Activated naive CD8-positive, alpha-beta T cell (primary cell): ENCODE measurements around the gene LARP4.
"Not testable (repeated sequence)": the region's sequence is repeated elsewhere in the genome, so short reads cannot be mapped to it uniquely, and the experiment has no call there.

ENCODE experiments used
- H3K27ac Mint-ChIP-seq: one replicate; pipeline ENCODE4 v1.8.0; 2021; ENCODE audit warnings: mixed read lengths
- H3K27me3 Mint-ChIP-seq: one replicate; pipeline ENCODE4 v1.8.0; 2021; ENCODE audit warnings: mixed read lengths
- H3K36me3 Mint-ChIP-seq: one replicate; pipeline ENCODE4 v1.8.0; 2021; ENCODE audit warnings: mixed read lengths
- H3K4me1 Mint-ChIP-seq: one replicate; pipeline ENCODE4 v1.8.0; 2021; ENCODE audit warnings: low read depth, mixed read lengths
- H3K4me3 Mint-ChIP-seq: one replicate; pipeline ENCODE4 v1.8.0; 2021; ENCODE audit warnings: mild to moderate bottlenecking, mixed read lengths
- H3K9me3 Mint-ChIP-seq: one replicate; pipeline ENCODE4 v1.8.0; 2021; ENCODE audit warnings: low read depth, mixed read lengths

The LARP4 gene

GRCh38 chr12:50423342-50423741 lies 22.7 kb downstream of the LARP4 start:
- H3K4me3 Mint-ChIP-seq, H3K36me3 Mint-ChIP-seq: not testable (repeated sequence)

GRCh38 chr12:50425589-50426258 lies 25.0 kb downstream of the LARP4 start:
- Mint-ChIP-seq H3K9me3 (no peaks in the 10 kb centered on the region), H3K4me3 (no peak overlapping the region), H3K36me3 (peaks cover 2% of the 10 kb centered on the region), H3K4me1 (peaks cover 13% of the 10 kb centered on the region), H3K27ac (no peak overlapping the region), H3K27me3 (no peaks in the 10 kb centered on the region)

More at GRCh38 chr12:50423342-50423741, 22.7 kb downstream of the LARP4 start:
- not testable (repeated sequence) for H3K27ac Mint-ChIP-seq, H3K9me3 Mint-ChIP-seq, H3K27me3 Mint-ChIP-seq
- H3K4me1 Mint-ChIP-seq: peaks cover 31% of the 10 kb centered on the region

GRCh38 chr12:50431656-50432055 lies 31.0 kb downstream of the LARP4 start:
- not testable (repeated sequence) for H3K4me3 Mint-ChIP-seq, H3K36me3 Mint-ChIP-seq, H3K9me3 Mint-ChIP-seq, H3K27ac Mint-ChIP-seq, H3K4me1 Mint-ChIP-seq, H3K27me3 Mint-ChIP-seq

DNA sequence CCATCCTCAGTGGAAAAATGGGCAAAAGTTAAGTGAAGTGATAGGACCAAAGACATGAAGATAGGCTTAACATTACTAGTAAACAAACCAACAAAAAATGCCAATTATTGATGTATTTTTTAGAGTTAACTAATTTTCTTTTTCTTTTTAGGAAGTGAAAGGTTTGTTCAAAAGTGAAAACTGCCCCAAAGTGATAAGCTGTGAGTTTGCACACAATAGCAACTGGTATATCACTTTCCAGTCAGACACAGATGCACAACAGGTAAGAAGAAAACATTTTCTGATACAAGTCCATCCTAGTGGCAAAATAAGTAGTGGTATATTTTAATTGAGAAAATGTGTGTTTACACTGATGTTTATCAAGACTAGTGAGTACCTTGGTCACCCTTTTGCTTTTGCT lies 39.6 kb downstream of the LARP4 start:
- Mint-ChIP-seq H3K9me3 (no peaks in the 10 kb centered on the region), H3K27me3 (no peaks in the 10 kb centered on the region), H3K4me1 (peaks cover 4% of the 10 kb centered on the region), H3K27ac (no peak overlapping the region), H3K4me3 (no peak overlapping the region), H3K36me3 (peaks cover 13% of the 10 kb centered on the region)

DNA sequence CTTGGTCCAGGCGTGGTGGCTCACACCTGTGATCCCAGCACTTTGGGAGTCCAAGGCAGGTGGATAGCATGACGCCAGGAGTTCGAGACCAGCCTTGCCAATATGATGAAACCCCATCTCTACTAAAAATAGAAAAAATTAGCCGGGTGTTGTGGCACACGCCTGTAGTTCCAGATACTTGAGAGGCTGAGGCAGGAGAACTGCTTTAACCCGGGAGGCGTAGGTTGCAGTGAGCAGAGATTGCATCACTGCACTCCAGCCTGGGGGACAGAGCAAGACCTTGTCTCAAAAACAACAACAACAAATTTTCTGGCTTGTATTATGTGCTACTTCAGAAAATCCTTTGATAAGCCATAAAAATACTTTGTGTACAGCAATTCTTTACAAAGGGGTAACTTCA lies 41.1 kb downstream of the LARP4 start:
- Mint-ChIP-seq H3K27ac (no peak overlapping the region), H3K9me3 (no peaks in the 10 kb centered on the region), H3K36me3 (peaks cover 9% of the 10 kb centered on the region), H3K4me1 (peaks cover 4% of the 10 kb centered on the region), H3K27me3 (no peaks in the 10 kb centered on the region), H3K4me3 (no peak overlapping the region)

GRCh38 chr12:50442178-50442908 lies 41.7 kb downstream of the LARP4 start:
- peaks cover 4% of the 10 kb centered on the region for H3K4me1 Mint-ChIP-seq
- no peaks in the 10 kb centered on the region for H3K27me3 Mint-ChIP-seq
- H3K27ac Mint-ChIP-seq: peak overlapping the region; percentile 64
- peaks cover 9% of the 10 kb centered on the region for H3K36me3 Mint-ChIP-seq
- H3K4me3 Mint-ChIP-seq: no peak overlapping the region
- no peaks in the 10 kb centered on the region for H3K9me3 Mint-ChIP-seq

DNA sequence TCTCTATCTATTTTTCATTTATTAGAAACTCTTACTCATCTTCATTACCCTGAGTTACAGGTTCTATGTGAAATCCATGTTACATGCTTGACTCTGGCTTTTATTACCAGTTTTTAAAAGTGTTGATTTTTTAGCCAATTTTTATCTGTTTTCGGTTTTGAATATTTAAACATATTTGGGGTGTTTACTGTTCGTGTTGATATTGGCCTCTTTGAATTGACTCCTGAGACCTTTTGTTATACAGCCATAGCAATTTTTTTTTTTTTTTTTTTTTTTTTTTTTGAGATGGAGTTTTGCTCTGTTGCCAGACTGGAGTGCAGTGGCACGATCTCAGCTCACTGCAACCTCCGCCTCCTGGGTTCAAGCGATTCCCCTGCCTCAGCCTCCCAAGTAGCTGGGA lies 49.0 kb downstream of the LARP4 start:
- H3K4me1 Mint-ChIP-seq, H3K27me3 Mint-ChIP-seq, H3K4me3 Mint-ChIP-seq, H3K27ac Mint-ChIP-seq, H3K9me3 Mint-ChIP-seq: not testable (repeated sequence)
- H3K36me3 Mint-ChIP-seq: peaks cover 12% of the 10 kb centered on the region

DNA sequence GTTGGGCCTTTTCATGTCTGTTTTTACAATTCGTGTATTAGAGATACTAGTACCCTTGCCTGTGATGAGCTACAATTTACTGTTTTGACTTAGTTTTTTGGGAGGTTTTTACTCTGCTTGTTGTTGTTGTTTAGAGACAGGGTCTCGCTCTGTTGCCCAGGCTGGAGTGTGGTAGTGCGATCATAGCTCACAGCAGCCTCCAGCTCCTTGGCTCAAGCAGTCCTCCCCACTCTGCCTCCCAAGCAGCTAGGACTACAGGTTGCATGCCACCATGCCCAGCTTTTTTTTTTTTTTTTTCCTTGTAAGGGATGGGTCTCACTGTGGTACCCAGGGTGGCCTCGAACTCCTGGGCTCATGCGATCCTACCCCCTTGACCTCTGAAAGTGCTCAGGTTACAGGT lies 52.1 kb downstream of the LARP4 start:
- H3K9me3 Mint-ChIP-seq: no peaks in the 10 kb centered on the region
- H3K27ac Mint-ChIP-seq: no peak overlapping the region
- no peaks in the 10 kb centered on the region for H3K27me3 Mint-ChIP-seq
- H3K4me1 Mint-ChIP-seq: no peaks in the 10 kb centered on the region
- H3K36me3 Mint-ChIP-seq: peaks cover 11% of the 10 kb centered on the region
- no peak overlapping the region for H3K4me3 Mint-ChIP-seq

DNA sequence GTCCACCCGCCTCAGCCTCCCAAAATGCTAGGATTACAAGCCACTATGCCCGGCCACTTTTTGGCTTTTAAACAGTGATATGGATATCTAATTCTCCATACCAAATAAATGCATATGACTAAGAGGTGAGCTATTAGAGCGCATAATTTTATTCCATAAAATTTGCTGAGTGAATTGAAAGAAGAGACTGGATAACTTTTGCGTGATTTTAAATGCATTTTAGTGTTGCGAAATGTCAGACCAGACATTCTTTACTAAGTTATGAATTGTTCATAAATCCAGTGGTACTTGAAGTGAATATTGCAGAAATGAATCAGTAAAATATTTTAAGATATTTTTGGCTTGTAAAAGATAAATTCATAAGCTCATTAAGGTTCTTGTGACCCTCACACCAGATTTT lies 53.2 kb downstream of the LARP4 start:
- Mint-ChIP-seq H3K27me3 (no peaks in the 10 kb centered on the region), H3K4me1 (no peaks in the 10 kb centered on the region), H3K9me3 (no peaks in the 10 kb centered on the region), H3K36me3 (peaks cover 12% of the 10 kb centered on the region), H3K27ac (no peak overlapping the region), H3K4me3 (no peak overlapping the region)

- Mint-ChIP-seq H3K4me3 (no peak overlapping the region), H3K27me3 (no peaks in the 10 kb centered on the region), H3K36me3 (peaks cover 11% of the 10 kb centered on the region), H3K9me3 (no peaks in the 10 kb centered on the region), H3K4me1 (no peaks in the 10 kb centered on the region), H3K27ac (no peak overlapping the region)
Measured at GRCh38 chr12:50458606-50459005, 57.9 kb downstream of the LARP4 start.

- peaks cover 1% of the 10 kb centered on the region for H3K4me1 Mint-ChIP-seq
- H3K27me3 Mint-ChIP-seq: no peaks in the 10 kb centered on the region
- no peak overlapping the region for H3K27ac Mint-ChIP-seq
- no peaks in the 10 kb centered on the region for H3K9me3 Mint-ChIP-seq
- no peak overlapping the region for H3K4me3 Mint-ChIP-seq
- H3K36me3 Mint-ChIP-seq: peaks cover 24% of the 10 kb centered on the region
Measured at GRCh38 chr12:50467439-50467838, 66.8 kb downstream of the LARP4 start.

- H3K36me3 Mint-ChIP-seq: peaks cover 15% of the 10 kb centered on the region
- H3K9me3 Mint-ChIP-seq: no peaks in the 10 kb centered on the region
- no peak overlapping the region for H3K4me3 Mint-ChIP-seq
- no peak overlapping the region for H3K27ac Mint-ChIP-seq
- H3K4me1 Mint-ChIP-seq: no peaks in the 10 kb centered on the region
- no peaks in the 10 kb centered on the region for H3K27me3 Mint-ChIP-seq
Measured at GRCh38 chr12:50477241-50477832, 76.7 kb downstream of the LARP4 start.

DNA sequence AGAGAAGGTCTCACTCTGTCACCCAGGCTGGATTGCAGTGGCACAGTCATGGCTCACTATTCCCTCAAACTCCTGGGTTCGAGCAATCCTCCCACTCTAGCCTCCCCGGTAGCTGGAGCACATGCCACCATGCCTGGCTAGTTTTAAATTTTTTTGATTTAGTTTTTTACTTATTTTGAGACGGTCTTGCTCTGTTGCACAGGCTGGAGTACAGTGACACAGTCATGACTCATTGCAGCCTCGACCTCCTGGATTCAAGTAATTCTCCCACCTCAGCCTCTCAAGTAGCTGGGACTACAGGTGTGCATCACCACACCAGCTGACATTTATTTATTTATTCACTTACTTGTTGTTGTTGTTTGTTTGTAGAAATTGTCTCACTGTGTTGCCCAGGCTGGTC lies 81.9 kb downstream of the LARP4 start:
- peaks cover 3% of the 10 kb centered on the region for H3K36me3 Mint-ChIP-seq
- no peak overlapping the region for H3K27ac Mint-ChIP-seq
- H3K27me3 Mint-ChIP-seq: no peaks in the 10 kb centered on the region
- H3K4me3 Mint-ChIP-seq: no peak overlapping the region
- H3K9me3 Mint-ChIP-seq: no peaks in the 10 kb centered on the region
- no peaks in the 10 kb centered on the region for H3K4me1 Mint-ChIP-seq

GRCh38 chr12:50483488-50483887 lies 82.8 kb downstream of the LARP4 start:
- Mint-ChIP-seq H3K36me3 (peaks cover 2% of the 10 kb centered on the region), H3K4me1 (no peaks in the 10 kb centered on the region), H3K27me3 (no peaks in the 10 kb centered on the region)

GRCh38 chr12:50488801-50489200 lies 88.1 kb downstream of the LARP4 start:
- peaks cover 11% of the 10 kb centered on the region for H3K9me3 Mint-ChIP-seq
- no peaks in the 10 kb centered on the region for H3K4me1 Mint-ChIP-seq
- H3K27me3 Mint-ChIP-seq: no peaks in the 10 kb centered on the region
- no peak overlapping the region for H3K27ac Mint-ChIP-seq
- peaks cover 5% of the 10 kb centered on the region for H3K36me3 Mint-ChIP-seq
- H3K4me3 Mint-ChIP-seq: no peak overlapping the region

More at GRCh38 chr12:50483488-50483887, 82.8 kb downstream of the LARP4 start:
- H3K9me3 Mint-ChIP-seq: no peaks in the 10 kb centered on the region
- H3K4me3 Mint-ChIP-seq: no peak overlapping the region
- no peak overlapping the region for H3K27ac Mint-ChIP-seq
